HG02759 (cell line): Measurements from ENCODE around the gene LRCH3.

Experiments
- ATAC-seq: cut with Tn5 transposase; IDR thresholded peaks from one replicate; pipeline ENCODE4 v1.9.1; 2021; ENCODE audit warnings: mild to moderate bottlenecking, moderate library complexity; ENCODE audit not compliant: unreplicated experiment

The LRCH3 gene

GRCh38 chr3:197791113-197791891 lies at the start of gene LRCH3:
LRCH3 (plus strand) TSS chr3:197791254; CDS start chr3:197791279, 25 bp downstream.
- ATAC-seq, result peak; percentile 86

GRCh38 chr3:197742787-197743186 lies 48.3 kb upstream of the LRCH3 start:
- ATAC-seq, result no peak

GRCh38 chr3:197746209-197746608 lies 44.8 kb upstream of the LRCH3 start:
- no peak for ATAC-seq

- no peak for ATAC-seq
These were observed 44.2 kb upstream of the LRCH3 start for GRCh38 chr3:197746801-197747237.

- no peak for ATAC-seq
These were observed 42.3 kb upstream of the LRCH3 start for GRCh38 chr3:197748597-197749314.

GRCh38 chr3:197749315-197749600 lies 41.8 kb upstream of the LRCH3 start:
- peak; percentile 34 for ATAC-seq

- ATAC-seq, result peak; percentile 83
These were observed 41.3 kb upstream of the LRCH3 start, which contains the start of gene FYTTD1 for GRCh38 chr3:197749601-197750395. FYTTD1 (plus strand) TSS chr3:197749883; CDS start chr3:197749972, 89 bp downstream.

- peak; percentile 41 for ATAC-seq
These were observed 40.6 kb upstream of the LRCH3 start for GRCh38 chr3:197750396-197750831.

GRCh38 chr3:197750858-197751737 lies 40.0 kb upstream of the LRCH3 start:
- no peak for ATAC-seq

- no peak for ATAC-seq
These were observed 38.9 kb upstream of the LRCH3 start for GRCh38 chr3:197752107-197752506.

- no peak for ATAC-seq
These were observed 37.8 kb upstream of the LRCH3 start for GRCh38 chr3:197753263-197753662.

- ATAC-seq, result no peak
These were observed 34.4 kb upstream of the LRCH3 start for GRCh38 chr3:197756704-197757103.

- no peak for ATAC-seq
These were observed 32.5 kb upstream of the LRCH3 start for GRCh38 chr3:197758512-197758911.

GRCh38 chr3:197761784-197762183 lies 29.3 kb upstream of the LRCH3 start:
- no peak for ATAC-seq

- no peak for ATAC-seq
These were observed 15.7 kb upstream of the LRCH3 start for GRCh38 chr3:197775317-197775716.

GRCh38 chr3:197782230-197782629 lies 8.8 kb upstream of the LRCH3 start:
- ATAC-seq, result peak; percentile 69

- ATAC-seq, result no peak
These were observed 7.0 kb upstream of the LRCH3 start for GRCh38 chr3:197784019-197784585.

- no peak for ATAC-seq
These were observed 3.6 kb upstream of the LRCH3 start for GRCh38 chr3:197787412-197787811.

- ATAC-seq, result no peak
These were observed 1.7 kb upstream of the LRCH3 start for GRCh38 chr3:197789309-197789708.

- ATAC-seq, result no peak
These were observed 1.0 kb upstream of the LRCH3 start for GRCh38 chr3:197790033-197790432.
